Tibial nerve (tissue), 4 donors: ENCODE results near the gene NUDT21. TPM values are rescaled to one million over a fixed set of nuclear protein-coding genes. Genes with fewer than 3 reads are reported as not detected.
A peak's percentile ranks its signal among the peaks of the same experiment; 100 is the strongest.

Source experiments
- DNase-seq, 2 donors: peaks; one replicate each; pipeline ENCODE4 v3.0.0-alpha.2; 2019; ENCODE audit warnings: low spot score in 2 of 2
- H3K27ac ChIP-seq, 4 donors: fragments of 200-600 bp; sonication (generic) in 3 of 4; one replicate each; pipeline ENCODE4 v1.5.1; 2017 to 2019; ENCODE audit warnings: mild to moderate bottlenecking in 1 of 4
- H3K27me3 ChIP-seq, 2 donors: fragments of 200-600 bp; sonication (generic) in 1 of 2; one replicate each; pipeline versions ENCODE4 v1.5.1 to v1.6.0; 2017 to 2019
- H3K36me3 ChIP-seq, 3 donors: fragments of 200-600 bp; sonication (generic); one replicate each; pipeline ENCODE4 v1.5.1; 2018 to 2019
- H3K4me1 ChIP-seq, 4 donors: fragments of 200-600 bp; sonication (generic) in 3 of 4; one replicate each; pipeline ENCODE4 v1.5.1; 2017 to 2019
- H3K4me3 ChIP-seq, 4 donors: fragments of 200-600 bp; sonication (generic) in 3 of 4; one replicate each; pipeline ENCODE4 v1.5.1; 2017 to 2019; ENCODE audit warnings: mild to moderate bottlenecking in 1 of 4, moderate library complexity in 1 of 4
- H3K9me3 ChIP-seq, 4 donors: fragments of 200-600 bp; sonication (generic) in 3 of 4; one replicate each; pipeline ENCODE4 v1.5.1; 2017 to 2019
- EP300 ChIP-seq, 2 donors: sonication (generic); formaldehyde crosslinking; IDR thresholded peaks; one replicate each; pipeline ENCODE4 v1.6.1; 2017; ENCODE audit warnings: antibody characterized with exemption in 2 of 2, mild to moderate bottlenecking in 1 of 2
- POLR2A ChIP-seq, 2 donors: fragments of 450-650 bp; IDR thresholded peaks; one replicate each; pipeline ENCODE4 v1.6.1; 2017; ENCODE audit warnings: antibody characterized with exemption in 2 of 2, mild to moderate bottlenecking in 2 of 2, moderate library complexity in 2 of 2
- WGBS, 2 donors: methylation state at CpG; one replicate each; pipeline ENCODE4 v1.1.5; 2018; 5-methylcytosine and 5-hydroxymethylcytosine counted together
- total RNA-seq, 4 donors: library from RNA; depleted of rRNA; stranded (reverse); fragments of >200 nt; gene quantifications; one replicate each; pipeline ENCODE4 v1.1.0, GENCODE V29; 2016
- TF ChIP-seq, protein P1 (sequence below), 5 experiments: fragments of 200-600 bp in 3 of 5; fragments of 450-650 bp in 2 of 5; sonication (generic) in 3 of 5; IDR thresholded peaks; one replicate each; pipeline ENCODE4 v1.5.1; 2016 to 2019; ENCODE audit warnings: antibody characterized with exemption in 5 of 5, mild to moderate bottlenecking in 3 of 5, moderate library complexity in 2 of 5

The NUDT21 gene
- total RNA-seq, 4 donors from 2014 or later = 41.5 to 57.3 (median 47.2) TPM

DNA sequence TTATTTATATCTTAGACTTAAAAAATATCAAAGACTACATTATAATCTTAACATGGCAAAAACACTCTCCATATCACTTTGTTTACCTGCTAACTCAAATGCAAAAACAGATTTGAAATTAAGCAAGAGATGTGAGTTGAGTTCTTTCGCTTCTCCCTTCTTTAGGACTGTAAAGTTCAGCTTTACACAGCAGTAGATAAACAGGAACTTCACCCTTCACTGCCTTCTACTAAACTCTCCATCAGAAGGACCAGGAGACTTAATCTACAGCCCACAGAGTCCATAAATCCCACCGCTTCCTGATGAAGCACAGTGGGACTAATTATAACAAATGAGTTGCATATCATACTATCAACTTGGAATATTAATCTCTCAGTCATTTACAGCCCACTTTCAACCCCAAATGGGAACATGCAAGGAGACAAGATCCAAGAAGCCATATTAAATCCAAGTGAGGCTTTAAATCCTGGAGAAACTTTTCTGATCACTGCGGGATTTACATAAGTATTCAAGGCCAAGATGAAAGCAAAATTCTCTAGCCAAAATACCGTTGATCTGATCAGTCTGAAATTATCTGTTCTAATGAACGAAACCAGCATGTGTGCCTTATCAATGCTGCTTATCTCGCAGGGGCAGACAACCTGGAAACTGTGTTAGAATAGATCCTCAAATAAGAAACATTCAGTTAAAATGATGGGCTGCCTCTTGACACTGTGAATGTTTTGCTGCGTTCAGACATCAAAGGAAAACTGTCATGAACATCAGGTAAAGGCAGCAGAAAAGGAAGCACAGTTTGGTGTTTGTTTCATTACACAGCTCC is 27.3 kb downstream of the NUDT21 start:
- no peaks in the 10 kb centered on the region for H3K9me3 ChIP-seq
- peak overlapping the region; percentile 90 to 96 (median 94) for H3K27ac ChIP-seq
- H3K27me3 ChIP-seq = no peaks in the 10 kb centered on the region
- TF ChIP-seq, protein P1, sequence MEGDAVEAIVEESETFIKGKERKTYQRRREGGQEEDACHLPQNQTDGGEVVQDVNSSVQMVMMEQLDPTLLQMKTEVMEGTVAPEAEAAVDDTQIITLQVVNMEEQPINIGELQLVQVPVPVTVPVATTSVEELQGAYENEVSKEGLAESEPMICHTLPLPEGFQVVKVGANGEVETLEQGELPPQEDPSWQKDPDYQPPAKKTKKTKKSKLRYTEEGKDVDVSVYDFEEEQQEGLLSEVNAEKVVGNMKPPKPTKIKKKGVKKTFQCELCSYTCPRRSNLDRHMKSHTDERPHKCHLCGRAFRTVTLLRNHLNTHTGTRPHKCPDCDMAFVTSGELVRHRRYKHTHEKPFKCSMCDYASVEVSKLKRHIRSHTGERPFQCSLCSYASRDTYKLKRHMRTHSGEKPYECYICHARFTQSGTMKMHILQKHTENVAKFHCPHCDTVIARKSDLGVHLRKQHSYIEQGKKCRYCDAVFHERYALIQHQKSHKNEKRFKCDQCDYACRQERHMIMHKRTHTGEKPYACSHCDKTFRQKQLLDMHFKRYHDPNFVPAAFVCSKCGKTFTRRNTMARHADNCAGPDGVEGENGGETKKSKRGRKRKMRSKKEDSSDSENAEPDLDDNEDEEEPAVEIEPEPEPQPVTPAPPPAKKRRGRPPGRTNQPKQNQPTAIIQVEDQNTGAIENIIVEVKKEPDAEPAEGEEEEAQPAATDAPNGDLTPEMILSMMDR (IDR thresholded peaks at IDR 0.05) = no peak
- H3K4me3 ChIP-seq = peak overlapping the region; percentile 80 to 98 (median 92)
- DNase-seq = no peak
- 22 to 30% methylated on average over 7 of the region's 7 CpGs for WGBS, 2 donors
- H3K36me3 ChIP-seq = no peaks in the 10 kb centered on the region
- peaks cover 0 to 48% (median 34%) of the 10 kb centered on the region in 4 donors for H3K4me1 ChIP-seq

DNA sequence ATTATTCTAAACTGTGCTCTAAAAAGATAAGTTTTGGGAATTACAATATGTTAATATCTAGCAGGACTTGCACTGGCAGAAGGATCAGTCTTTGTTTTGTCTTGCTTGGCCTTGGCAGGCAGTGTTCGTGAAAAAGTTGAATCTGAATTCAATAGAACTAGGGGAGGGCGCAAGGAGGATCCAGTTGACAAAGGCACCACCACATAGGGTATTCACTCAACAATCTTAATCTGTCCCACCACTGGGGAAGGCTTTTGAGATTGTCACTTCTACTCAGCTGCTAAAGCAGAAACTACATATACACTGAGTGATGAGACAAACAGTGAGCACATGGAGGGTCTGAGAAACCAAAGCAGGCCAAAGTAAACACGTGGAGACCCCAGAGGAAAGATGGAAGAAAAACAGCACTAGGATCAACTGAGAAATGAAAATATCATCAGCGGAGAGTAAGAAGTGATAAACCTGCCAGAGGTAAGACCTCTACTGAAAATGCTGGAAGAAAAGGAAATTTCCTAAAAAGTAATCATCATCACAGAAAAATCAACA is 28.2 kb downstream of the NUDT21 start:
- H3K36me3 ChIP-seq = no peaks in the 10 kb centered on the region
- H3K27ac ChIP-seq = peak overlapping the region in 3 of 4 donors; percentile 92 to 96 (median 96)
- peaks cover 0 to 48% (median 34%) of the 10 kb centered on the region in 4 donors for H3K4me1 ChIP-seq
- 49 to 58% methylated on average over 4 of the region's 4 CpGs for WGBS, 2 donors
- DNase-seq = no peak
- H3K4me3 ChIP-seq = peak overlapping the region in 1 of 4 donors; percentile 10
- no peak for TF ChIP-seq POLR2A (IDR thresholded peaks at IDR 0.05)
- TF ChIP-seq EP300 (IDR thresholded peaks at IDR 0.05) = no peak
- TF ChIP-seq, protein P1 (IDR thresholded peaks at IDR 0.05) = no peak
- no peaks in the 10 kb centered on the region for H3K27me3 ChIP-seq
- H3K9me3 ChIP-seq = no peaks in the 10 kb centered on the region

DNA sequence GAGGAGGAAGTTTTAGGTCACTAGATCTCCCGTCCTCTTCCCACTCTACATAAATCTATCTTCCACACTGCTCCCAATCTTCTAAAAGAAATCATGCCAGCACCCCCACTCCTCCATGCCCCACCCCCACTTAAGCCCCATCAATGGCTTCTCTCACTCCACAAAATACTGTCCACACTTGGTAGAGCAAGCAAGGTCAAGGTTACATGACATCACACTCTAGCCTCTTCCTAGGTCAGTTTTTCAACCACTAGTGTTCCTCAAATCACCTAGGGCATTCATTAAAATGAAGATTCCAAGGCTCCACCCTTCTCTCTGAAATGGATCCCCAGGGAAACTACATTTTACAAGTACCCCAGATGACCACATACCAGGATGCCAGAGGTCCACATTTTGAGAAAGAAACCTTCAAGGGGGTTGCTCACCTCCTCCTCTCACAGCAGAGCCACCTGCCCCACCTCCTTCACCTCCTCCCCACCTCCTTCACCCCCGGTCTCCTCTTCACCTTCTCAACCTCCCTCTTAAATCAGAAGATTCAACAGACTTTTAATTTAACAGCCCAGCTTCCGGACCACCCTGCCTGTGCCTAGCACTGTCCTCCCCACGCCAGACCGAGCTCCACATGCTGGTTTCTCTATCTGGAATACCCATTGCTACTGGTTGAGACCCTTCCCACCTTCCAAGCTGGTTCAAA is 29.0 kb downstream of the NUDT21 start:
- Histone ChIP-seq H3K9me3 (no peaks in the 10 kb centered on the region), H3K36me3 (no peaks in the 10 kb centered on the region), H3K27ac (peak overlapping the region in 2 of 4 donors; percentile 96), H3K4me1 (peaks cover 0 to 48% (median 34%) of the 10 kb centered on the region in 4 donors), H3K4me3 (no peak overlapping the region), H3K27me3 (no peaks in the 10 kb centered on the region)
- TF ChIP-seq POLR2A (IDR thresholded peaks at IDR 0.05) (no peak), EP300 (IDR thresholded peaks at IDR 0.05) (no peak)
- TF ChIP-seq, protein P1 (IDR thresholded peaks at IDR 0.05) = no peak
- WGBS, 2 donors = 81 to 83% methylated on average over 5 of the region's 5 CpGs
- DNase-seq = no peak

DNA sequence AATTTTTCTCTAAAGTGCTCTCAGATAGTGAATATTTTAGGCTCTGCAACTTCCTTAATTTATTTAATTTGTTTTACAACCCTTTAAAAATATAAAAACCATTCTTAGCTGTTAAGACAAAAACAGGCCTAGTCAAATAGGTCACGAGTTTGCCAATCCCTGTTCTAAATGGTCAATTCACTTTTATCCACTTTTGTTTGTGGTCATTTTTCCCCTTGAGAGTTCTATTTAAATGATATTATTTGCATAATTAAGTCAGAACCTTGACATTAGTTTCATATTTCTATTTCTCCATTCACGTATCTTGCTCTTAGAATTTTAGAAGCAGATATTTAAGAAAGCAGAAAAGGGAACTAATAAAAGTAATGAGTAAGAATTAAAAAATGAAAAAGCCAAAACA is 29.8 kb downstream of the NUDT21 start:
- H3K9me3 ChIP-seq = no peaks in the 10 kb centered on the region
- no peak overlapping the region for H3K4me3 ChIP-seq
- peaks cover 0 to 48% (median 34%) of the 10 kb centered on the region in 4 donors for H3K4me1 ChIP-seq
- H3K36me3 ChIP-seq = no peaks in the 10 kb centered on the region
- 55 to 67% methylated on average over 2 of the region's 2 CpGs for WGBS, 2 donors
- TF ChIP-seq POLR2A (IDR thresholded peaks at IDR 0.05) = no peak
- TF ChIP-seq, protein P1 (IDR thresholded peaks at IDR 0.05) = no peak
- no peak for TF ChIP-seq EP300 (IDR thresholded peaks at IDR 0.05)
- no peaks in the 10 kb centered on the region for H3K27me3 ChIP-seq
- H3K27ac ChIP-seq = no peak overlapping the region
- no peak for DNase-seq

DNA sequence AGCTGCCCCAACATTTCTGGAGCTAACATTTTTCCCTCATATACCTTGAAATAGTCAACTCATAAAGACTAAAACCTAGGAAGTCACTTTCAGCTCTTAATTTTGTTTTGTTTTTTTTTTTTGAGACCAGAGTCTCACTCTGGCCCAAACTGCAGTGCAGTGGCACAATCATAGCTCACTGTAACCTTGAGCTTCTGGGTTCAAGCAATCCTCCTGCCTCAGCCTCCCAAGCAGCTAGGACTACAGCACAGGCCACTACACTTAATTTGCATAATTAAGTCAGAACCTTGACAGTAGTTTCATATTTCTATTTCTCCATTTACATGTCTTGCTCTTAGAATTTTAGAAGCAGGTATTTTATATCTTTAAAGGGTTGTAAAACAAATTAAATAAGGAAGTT is 30.5 kb downstream of the NUDT21 start:
- Histone ChIP-seq H3K27me3 (no peaks in the 10 kb centered on the region), H3K4me3 (no peak overlapping the region), H3K27ac (no peak overlapping the region), H3K9me3 (no peaks in the 10 kb centered on the region), H3K36me3 (no peaks in the 10 kb centered on the region), H3K4me1 (peaks cover 0 to 47% (median 34%) of the 10 kb centered on the region in 4 donors)
- TF ChIP-seq, protein P1 (IDR thresholded peaks at IDR 0.05) = no peak
- TF ChIP-seq POLR2A (IDR thresholded peaks at IDR 0.05) (no peak), EP300 (IDR thresholded peaks at IDR 0.05) (no peak)
- DNase-seq = no peak
